HepG2 (cell line): ENCODE measurements around the gene CD9. TPM values are rescaled to one million over a fixed set of nuclear protein-coding genes. Genes with fewer than 3 reads are reported as not detected.

Source experiments
- ATAC-seq: fragments of 200-7000 bp; cut with Tn5 transposase; 3 replicates; pipeline ENCODE4 v1.9.1; 2020; ENCODE audit warnings: mild to moderate bottlenecking, moderate library complexity
- BruUV-seq: library from RNA; stranded (reverse); fragments of 400-500 nt; replicated peaks from 2 replicates; lab custom pipeline; 2021; lab: Mats Ljungman, UMichigan
- CTCF ChIA-PET: fragments of 300-600 bp; formaldehyde crosslinking; extraction: SDS; loops from one replicate; lab custom pipeline; 2021; ENCODE audit warnings: low total read pairs, inconsistent platforms, low intra/inter-chr PET ratio; lab: Yijun Ruan, JAX
- POLR2A ChIA-PET: fragments of 350-600 bp; sonication (Branson Sonifier 250); formaldehyde crosslinking; loops from one replicate; lab custom pipeline; 2020; ENCODE audit warnings: antibody characterized with exemption, inconsistent platforms; lab: Yijun Ruan, JAX
- DNase-seq: peaks from one replicate; pipeline ENCODE4 v3.0.0-alpha.2; 2015; ENCODE audit warnings: low spot score
- FAIRE-seq: peaks from 3 replicates; lab custom pipeline; 2011; peaks lifted over from hg19 to GRCh38; lab: Jason Lieb, UNC
- H2AFZ ChIP-seq: one replicate; pipeline ENCODE4 v1.6.1; 2011; ENCODE audit warnings: low read length, inconsistent platforms
- H3K27ac ChIP-seq: fragments of 300-600 bp; 3 replicates; pipeline ENCODE4 v1.8.0; 2011; ENCODE audit warnings: mixed run types, mild to moderate bottlenecking, mixed read lengths, low read length, inconsistent platforms; ENCODE audit not compliant: insufficient read depth; ENCODE audit errors: extremely low read length
- H3K27me3 ChIP-seq, 2 experiments: fragments of 200-600 bp in 1 of 2; 2 replicates in 1 of 2; 3 replicates in 1 of 2; pipeline versions ENCODE4 v1.6.0 to v1.8.0; 2011; ENCODE audit warnings: low read length in 2 of 2, mild to moderate bottlenecking in 2 of 2, moderate library complexity in 2 of 2, inconsistent platforms in 1 of 2; ENCODE audit not compliant: insufficient read depth in 2 of 2, control insufficient read depth in 1 of 2
- H3K36me3 ChIP-seq, 2 experiments: fragments of 200-600 bp in 1 of 2; replicated peaks in 1 of 2; 2 replicates in 1 of 2; 3 replicates in 1 of 2; pipeline versions ENCODE4 v1.5.1 to v1.8.0; 2011; ENCODE audit warnings: low read length in 2 of 2, inconsistent platforms in 1 of 2; ENCODE audit not compliant: insufficient read depth in 2 of 2, control insufficient read depth in 1 of 2
- H3K4me1 ChIP-seq: 2 replicates; pipeline ENCODE4 v1.5.1; 2012; ENCODE audit warnings: low read length, inconsistent platforms; ENCODE audit not compliant: insufficient read depth
- H3K4me2 ChIP-seq: 2 replicates; pipeline ENCODE4 v1.6.0; 2011; ENCODE audit warnings: low read depth, low read length, inconsistent platforms
- H3K4me3 ChIP-seq, 3 experiments: fragments of 200-600 bp in 1 of 3; sonication (generic), shearing (Covaris generic) in 1 of 3; replicated peaks in 1 of 3; 2 replicates each; pipeline ENCODE4 v1.5.1; 2011 to 2016; ENCODE audit warnings: low read length in 3 of 3, inconsistent platforms in 2 of 3, low read depth in 2 of 3, mild to moderate bottlenecking in 2 of 3, control low read depth in 1 of 3, mixed read lengths in 1 of 3; ENCODE audit not compliant: insufficient read depth in 1 of 3
- H3K79me2 ChIP-seq: one replicate; pipeline ENCODE4 v1.6.1; 2011; ENCODE audit warnings: low read length, inconsistent platforms; ENCODE audit not compliant: insufficient read depth
- H3K9ac ChIP-seq: 2 replicates; pipeline ENCODE4 v1.6.0; 2011; ENCODE audit warnings: mild to moderate bottlenecking, low read depth, low read length, inconsistent platforms; ENCODE audit not compliant: insufficient read depth
- H3K9me3 ChIP-seq: 2 replicates; pipeline ENCODE4 v1.5.1; 2012; ENCODE audit warnings: mild to moderate bottlenecking, low read length
- H4K20me1 ChIP-seq: 2 replicates; pipeline ENCODE4 v1.6.0; 2011; ENCODE audit warnings: inconsistent platforms, mild to moderate bottlenecking, low read length, moderate library complexity; ENCODE audit not compliant: insufficient read depth
- ATF1 ChIP-seq: IDR thresholded peaks from 2 replicates; pipeline ENCODE4 v1.6.1; 2016; ENCODE audit warnings: mild to moderate bottlenecking, control low read depth
- CBFB ChIP-seq: sonication (generic); formaldehyde crosslinking; IDR thresholded peaks from 2 replicates; pipeline ENCODE4 v1.4.0; 2020; ENCODE audit warnings: missing genetic modification reagents
- CBX2 ChIP-seq, 2 experiments: fragments of 200-600 bp in 1 of 2; sonication (generic); formaldehyde crosslinking in 1 of 2; IDR thresholded peaks; 2 replicates each; pipeline versions ENCODE4 v1.7.0 to v1.8.1; 2018 to 2022; ENCODE audit warnings: low read depth in 2 of 2, low read length in 1 of 2, mild to moderate bottlenecking in 1 of 2, missing genetic modification reagents in 1 of 2
- CREM ChIP-seq, 2 experiments: sonication (generic) in 1 of 2; formaldehyde crosslinking in 1 of 2; IDR thresholded peaks; 2 replicates each; pipeline versions ENCODE4 v1.4.0 to v1.6.1; 2016 to 2020; ENCODE audit warnings: antibody characterized with exemption in 1 of 2, mild to moderate bottlenecking in 1 of 2, missing genetic modification reagents in 1 of 2
- KAT7 ChIP-seq: IDR thresholded peaks from 2 replicates; pipeline ENCODE4 v1.6.1; 2018; ENCODE audit warnings: borderline replicate concordance, missing compliant biosample characterization
- MIER2 ChIP-seq: IDR thresholded peaks from 2 replicates; pipeline ENCODE4 v1.6.1; 2016; ENCODE audit warnings: missing biosample characterization, missing genetic modification reagents
- RCOR2 ChIP-seq: IDR thresholded peaks from 2 replicates; pipeline ENCODE4 v1.6.1; 2016; ENCODE audit warnings: missing biosample characterization, missing genetic modification reagents
- SCMH1 ChIP-seq: sonication (generic); formaldehyde crosslinking; IDR thresholded peaks from 2 replicates; pipeline ENCODE4 v1.9.0; 2021; ENCODE audit warnings: missing genetic modification reagents, mild to moderate bottlenecking, borderline replicate concordance
- SIX1 ChIP-seq: sonication (generic); formaldehyde crosslinking; IDR thresholded peaks from 2 replicates; pipeline ENCODE4 v1.4.0; 2020; ENCODE audit warnings: missing genetic modification reagents, borderline replicate concordance
- SMARCC2 ChIP-seq: fragments of 450-650 bp; IDR thresholded peaks from 2 replicates; pipeline ENCODE4 v1.6.1; 2017; ENCODE audit warnings: antibody characterized with exemption, mild to moderate bottlenecking
- ZNF101 ChIP-seq: sonication (generic); formaldehyde crosslinking; IDR thresholded peaks from 2 replicates; pipeline ENCODE4 v1.4.0; 2020; ENCODE audit warnings: mild to moderate bottlenecking, low read depth, missing genetic modification reagents, borderline replicate concordance
- ZNF160 ChIP-seq: sonication (generic); formaldehyde crosslinking; IDR thresholded peaks from 2 replicates; pipeline ENCODE4 v1.8.0; 2022; ENCODE audit warnings: mild to moderate bottlenecking, inconsistent platforms, missing genetic modification reagents
- ZNF614 ChIP-seq: IDR thresholded peaks from 2 replicates; pipeline ENCODE4 v1.6.1; 2018; ENCODE audit warnings: missing biosample characterization, missing genetic modification reagents, inconsistent platforms, borderline replicate concordance
- ZNF629 ChIP-seq: sonication (generic); formaldehyde crosslinking; conservative IDR thresholded peaks from 2 replicates; pipeline ENCODE4 v1.5.0; 2020; ENCODE audit warnings: missing genetic modification reagents
- WGBS: methylation state at CpG from one replicate; pipeline ENCODE4 v1.1.6; 2017; ENCODE audit warnings: low lambda C conversion rate; 5-methylcytosine and 5-hydroxymethylcytosine counted together
- in situ Hi-C: cut with HindIII; loops from 2 replicates; pipeline ENCODE4 v1.10.0; 2017; ENCODE audit warnings: low pct_unique_long_range_greater_than_20kb; ENCODE audit not compliant: extremely low pct_ligation_motif_present
- intact Hi-C: fragments of 100-400 bp; cut with micrococcal nuclease; formaldehyde crosslinking; loops from one replicate; pipeline ENCODE4 v1.10.0; 2022; ENCODE audit not compliant: unreplicated experiment
- polyA plus RNA-seq, 8 experiments: library from polyadenylated mRNA; depleted of rRNA in 3 of 8; stranded (reverse) in 7 of 8; unstranded in 1 of 8; fragments of >200 nt; fragmentation: Illumina TruSeq in 4 of 8; extraction: Trizol in 4 of 8; gene quantifications; 2 replicates each; pipeline versions ENCODE4 v1.2.1 to v1.2.3, GENCODE V29; 2011 to 2016; ENCODE audit warnings: low read depth in 4 of 8, missing spikeins in 1 of 8, mixed read lengths in 1 of 8; ENCODE audit not compliant: insufficient read depth in 1 of 8
- total RNA-seq, 5 experiments: library from RNA; depleted of rRNA; stranded (reverse); fragments of >200 nt; fragmentation: Illumina TruSeq; extraction: Trizol; gene quantifications; 2 replicates each; pipeline ENCODE4 v1.2.3, GENCODE V29; 2016; ENCODE audit warnings: low read depth in 1 of 5
- TF ChIP-seq, protein P1 (sequence below): sonication (generic); formaldehyde crosslinking; IDR thresholded peaks from 2 replicates; pipeline ENCODE4 v1.9.0; 2021; ENCODE audit warnings: missing genetic modification reagents, mild to moderate bottlenecking, borderline replicate concordance
- TF ChIP-seq, protein P2 (sequence below): sonication (generic); formaldehyde crosslinking; IDR thresholded peaks from 2 replicates; pipeline ENCODE4 v1.8.0; 2022; ENCODE audit warnings: mild to moderate bottlenecking, missing genetic modification reagents, moderate library complexity
- TF ChIP-seq, protein P3 (sequence below): sonication (generic); formaldehyde crosslinking; IDR thresholded peaks from 2 replicates; pipeline ENCODE4 v1.4.0; 2020; ENCODE audit warnings: mild to moderate bottlenecking, missing genetic modification reagents

The CD9 gene
- total and polyA plus RNA-seq, 2 of the 13 experiments (the other 11 are each of a cell fraction or from before 2014, with no cell fraction given) = 5.8 to 38.3 TPM

DNA sequence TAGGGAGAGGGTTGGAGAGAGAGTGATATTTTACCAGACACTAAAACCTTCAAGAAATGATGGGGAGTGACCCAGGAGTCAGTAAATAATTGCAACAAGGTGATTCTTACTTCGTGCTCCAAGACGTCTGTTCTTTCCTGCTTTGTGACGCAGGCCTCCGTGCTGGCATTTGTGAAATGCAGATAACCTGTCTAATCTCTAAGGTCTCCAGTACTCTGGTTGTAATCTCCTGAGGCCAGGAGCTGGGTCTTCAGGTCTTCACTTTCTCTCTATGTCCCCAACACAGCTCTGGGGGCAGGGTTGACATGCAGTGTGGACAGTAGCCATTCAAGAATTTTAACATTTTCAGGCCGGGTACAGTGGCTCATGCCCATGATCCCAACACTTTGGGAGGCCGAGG, 53.1 kb downstream of the CD9 start:
- TF ChIP-seq CBX2 (IDR thresholded peaks at IDR 0.05; ENCODE audit: low read depth, low read length) (no peak), CBX2 (CRISPR knock-in tag; IDR thresholded peaks at IDR 0.05; ENCODE audit: low read depth) (no peak), ZNF629 (CRISPR knock-in tag) (no peak), CBFB (CRISPR knock-in tag) (no peak), RCOR2 (CRISPR knock-in tag) (no peak)
- TF ChIP-seq, all 625 proteins: peak for 0
- Histone ChIP-seq H3K27ac (no peak overlapping the region), H3K9ac (no peak overlapping the region), H3K4me3 (no peak overlapping the region), H3K27me3 (peaks cover 3 to 39% of the 10 kb centered on the region in 2 experiments; a peak in 4 of 5 replicates), H3K36me3 (no peaks in the 10 kb centered on the region), H3K79me2 (no peaks in the 10 kb centered on the region), H2AFZ (no peak overlapping the region), H3K4me1 (no peaks in the 10 kb centered on the region), H4K20me1 (no peaks in the 10 kb centered on the region), H3K9me3 (no peaks in the 10 kb centered on the region), H3K4me2 (no peak overlapping the region)
- intact Hi-C loops (no loop called here), in situ Hi-C loops (no loop called here)
- ChIA-PET CTCF (no interaction called here), POLR2A (no interaction called here)
- ATAC-seq (no peak), FAIRE-seq (no peak), DNase-seq (no peak)
- WGBS = 5% methylated on average over 4 of the region's 6 CpGs
- BruUV-seq = no TSS peak

DNA sequence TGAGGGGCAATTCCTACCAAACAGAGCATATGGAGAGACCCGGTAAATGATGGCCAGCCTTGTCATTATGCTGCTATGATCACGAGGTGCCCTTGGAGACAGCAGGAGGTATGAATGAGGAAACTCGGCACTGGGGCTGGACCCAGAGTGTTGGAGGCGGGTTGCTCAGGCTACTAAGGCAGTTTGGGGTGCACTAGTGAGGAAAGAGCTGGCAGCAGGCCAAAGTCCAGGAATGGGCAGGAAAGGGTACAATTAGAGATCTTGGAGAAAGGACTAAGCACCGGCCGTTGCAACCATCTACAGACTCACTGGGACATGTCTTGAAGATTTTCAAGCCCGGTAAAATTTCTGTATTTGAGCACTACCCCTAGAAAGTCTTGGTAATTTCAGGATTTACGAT, 54.3 kb downstream of the CD9 start:
- no peak overlapping the region for H3K27ac ChIP-seq
- intact Hi-C loops (no loop called here), in situ Hi-C loops (no loop called here)
- ATAC-seq (no peak), DNase-seq (no peak), FAIRE-seq (no peak)
- ChIA-PET CTCF (no interaction called here), POLR2A (no interaction called here)
- H3K4me3 ChIP-seq = no peak overlapping the region
- no peaks in the 10 kb centered on the region for H3K36me3 ChIP-seq
- no TSS peak for BruUV-seq
- no peaks in the 10 kb centered on the region for H4K20me1 ChIP-seq
- no peaks in the 10 kb centered on the region for H3K9me3 ChIP-seq
- H3K27me3 ChIP-seq = peaks cover 2 to 34% of the 10 kb centered on the region in 2 experiments; a peak in 4 of 5 replicates
- H3K79me2 ChIP-seq = no peaks in the 10 kb centered on the region
- no peak overlapping the region for H3K4me2 ChIP-seq
- 44% methylated on average over 8 of the region's 8 CpGs for WGBS
- no peaks in the 10 kb centered on the region for H3K4me1 ChIP-seq
- H2AFZ ChIP-seq = no peak overlapping the region
- H3K9ac ChIP-seq = no peak overlapping the region
- TF ChIP-seq SIX1 (CRISPR knock-in tag) (no peak), MIER2 (CRISPR knock-in tag) (no peak), SMARCC2 (no peak), ZNF101 (CRISPR knock-in tag) (no peak), ATF1 (CRISPR knock-in tag) (no peak), ZNF160 (CRISPR knock-in tag) (no peak), CREM (IDR thresholded peaks at IDR 0.05) (no peak), CREM (CRISPR knock-in tag; IDR thresholded peaks at IDR 0.05) (no peak), ZNF614 (CRISPR knock-in tag) (no peak), SCMH1 (no peak), KAT7 (CRISPR knock-in tag) (no peak)
- TF ChIP-seq, protein P1, sequence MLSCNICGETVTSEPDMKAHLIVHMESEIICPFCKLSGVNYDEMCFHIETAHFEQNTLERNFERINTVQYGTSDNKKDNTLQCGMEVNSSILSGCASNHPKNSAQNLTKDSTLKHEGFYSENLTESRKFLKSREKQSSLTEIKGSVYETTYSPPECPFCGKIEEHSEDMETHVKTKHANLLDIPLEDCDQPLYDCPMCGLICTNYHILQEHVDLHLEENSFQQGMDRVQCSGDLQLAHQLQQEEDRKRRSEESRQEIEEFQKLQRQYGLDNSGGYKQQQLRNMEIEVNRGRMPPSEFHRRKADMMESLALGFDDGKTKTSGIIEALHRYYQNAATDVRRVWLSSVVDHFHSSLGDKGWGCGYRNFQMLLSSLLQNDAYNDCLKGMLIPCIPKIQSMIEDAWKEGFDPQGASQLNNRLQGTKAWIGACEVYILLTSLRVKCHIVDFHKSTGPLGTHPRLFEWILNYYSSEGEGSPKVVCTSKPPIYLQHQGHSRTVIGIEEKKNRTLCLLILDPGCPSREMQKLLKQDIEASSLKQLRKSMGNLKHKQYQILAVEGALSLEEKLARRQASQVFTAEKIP = no peak
- TF ChIP-seq, protein P2, sequence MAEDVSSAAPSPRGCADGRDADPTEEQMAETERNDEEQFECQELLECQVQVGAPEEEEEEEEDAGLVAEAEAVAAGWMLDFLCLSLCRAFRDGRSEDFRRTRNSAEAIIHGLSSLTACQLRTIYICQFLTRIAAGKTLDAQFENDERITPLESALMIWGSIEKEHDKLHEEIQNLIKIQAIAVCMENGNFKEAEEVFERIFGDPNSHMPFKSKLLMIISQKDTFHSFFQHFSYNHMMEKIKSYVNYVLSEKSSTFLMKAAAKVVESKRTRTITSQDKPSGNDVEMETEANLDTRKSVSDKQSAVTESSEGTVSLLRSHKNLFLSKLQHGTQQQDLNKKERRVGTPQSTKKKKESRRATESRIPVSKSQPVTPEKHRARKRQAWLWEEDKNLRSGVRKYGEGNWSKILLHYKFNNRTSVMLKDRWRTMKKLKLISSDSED (CRISPR knock-in tag) = no peak
- TF ChIP-seq, protein P3, sequence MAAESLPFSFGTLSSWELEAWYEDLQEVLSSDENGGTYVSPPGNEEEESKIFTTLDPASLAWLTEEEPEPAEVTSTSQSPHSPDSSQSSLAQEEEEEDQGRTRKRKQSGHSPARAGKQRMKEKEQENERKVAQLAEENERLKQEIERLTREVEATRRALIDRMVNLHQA (CRISPR knock-in tag) = no peak
